Smooth muscle cell (in vitro differentiated cells): ENCODE measurements around the gene HDAC1. TPM values are rescaled to one million over a fixed set of nuclear protein-coding genes. Genes with fewer than 3 reads are reported as not detected.

Experiments used
- polyA plus RNA-seq: library from polyadenylated mRNA; unstranded; fragments of >200 nt; fragmentation: Nextera tagmentation; extraction: Ambion mirVana; gene quantifications from 2 replicates; pipeline ENCODE4 v1.2.1, GENCODE V29; 2016
- small RNA-seq: library from RNA; depleted of rRNA; stranded (forward); fragments of <200 nt; gene quantifications from one replicate; pipeline ENCODE3, GENCODE V24; 2014
- total RNA-seq: library from RNA; depleted of rRNA; stranded (reverse); fragments of >200 nt; gene quantifications from 2 replicates; pipeline ENCODE4 v1.2.3, GENCODE V29; 2014

HDAC1 gene
- total and polyA plus RNA-seq, 2 experiments from 2014 or later = 29.3 to 48.8 TPM

Small RNAs within 50 kb of the gene (small RNA-seq; reads per million reads assigned to genes)
- gene RF00017 = not detected
- not detected for gene RF00019

Other genes starting within 250 kb of the HDAC1 start
- gene TMEM39B, start 219.1 kb upstream of the HDAC1 start, total RNA-seq = 9.2 and 9.4 TPM in 2 replicates
- gene TMEM39B, start 219.1 kb upstream of the HDAC1 start, polyA plus RNA-seq = 4.4 and 7.5 TPM in 2 replicates
- gene KPNA6, start 184.0 kb upstream of the HDAC1 start, total RNA-seq = 35.8 and 40.9 TPM in 2 replicates
- gene KPNA6, start 184.0 kb upstream of the HDAC1 start, polyA plus RNA-seq = 22.3 and 29.1 TPM in 2 replicates
- gene TXLNA, start 112.4 kb upstream of the HDAC1 start, total RNA-seq = 42.7 and 44.6 TPM in 2 replicates
- gene TXLNA, start 112.4 kb upstream of the HDAC1 start, polyA plus RNA-seq = 42.0 and 46.0 TPM in 2 replicates
- gene CCDC28B, start 91.5 kb upstream of the HDAC1 start, total RNA-seq = 19.9 and 41.6 TPM in 2 replicates
- 58.9 and 63.9 TPM in 2 replicates for gene CCDC28B, start 91.5 kb upstream of the HDAC1 start, polyA plus RNA-seq
- gene IQCC, start 86.4 kb upstream of the HDAC1 start, total RNA-seq = 1.4 and 3.1 TPM in 2 replicates
- 2.4 TPM in 2 replicates for gene IQCC, start 86.4 kb upstream of the HDAC1 start, polyA plus RNA-seq
- not detected in 2 replicates for gene DCDC2B, start 83.0 kb upstream of the HDAC1 start, total RNA-seq
- 0.47 TPM in 1 of 2 replicates, not detected in the other for gene DCDC2B, start 83.0 kb upstream of the HDAC1 start, polyA plus RNA-seq
- gene TMEM234, start 69.7 kb upstream of the HDAC1 start, total RNA-seq = 10.9 and 13.3 TPM in 2 replicates
- 19.8 and 27.5 TPM in 2 replicates for gene TMEM234, start 69.7 kb upstream of the HDAC1 start, polyA plus RNA-seq
- 200 and 240 TPM in 2 replicates for gene EIF3I, start 69.7 kb upstream of the HDAC1 start, total RNA-seq
- 250 and 257 TPM in 2 replicates for gene EIF3I, start 69.7 kb upstream of the HDAC1 start, polyA plus RNA-seq
- gene FAM167B, start 44.9 kb upstream of the HDAC1 start, total RNA-seq = 0.31 TPM in 1 of 2 replicates, not detected in the other
- gene FAM167B, start 44.9 kb upstream of the HDAC1 start, polyA plus RNA-seq = 0.39 TPM in 1 of 2 replicates, not detected in the other
- gene LCK, start 40.8 kb upstream of the HDAC1 start, total RNA-seq = 0.22 TPM in 1 of 2 replicates, not detected in the other
- gene LCK, start 40.8 kb upstream of the HDAC1 start, polyA plus RNA-seq = not detected in 2 replicates
- 108 and 126 TPM in 2 replicates for gene MARCKSL1, start 44.1 kb downstream of the HDAC1 start, total RNA-seq
- 358 and 389 TPM in 2 replicates for gene MARCKSL1, start 44.1 kb downstream of the HDAC1 start, polyA plus RNA-seq
- 1.6 and 10.0 TPM in 2 replicates for gene FAM229A, start 70.4 kb downstream of the HDAC1 start, total RNA-seq
- 9.6 and 11.1 TPM in 2 replicates for gene FAM229A, start 70.4 kb downstream of the HDAC1 start, polyA plus RNA-seq
- not detected in 2 replicates for gene TSSK3, start 70.5 kb downstream of the HDAC1 start, total RNA-seq
- gene TSSK3, start 70.5 kb downstream of the HDAC1 start, polyA plus RNA-seq = 0.31 and 1.3 TPM in 2 replicates
- 57.3 and 63.4 TPM in 2 replicates for gene BSDC1, start 102.4 kb downstream of the HDAC1 start, total RNA-seq
- gene BSDC1, start 102.4 kb downstream of the HDAC1 start, polyA plus RNA-seq = 45.4 and 53.7 TPM in 2 replicates
- gene ZBTB8B, start 173.0 kb downstream of the HDAC1 start, total RNA-seq = 0.13 TPM in 2 replicates
- gene ZBTB8B, start 173.0 kb downstream of the HDAC1 start, polyA plus RNA-seq = 0.05 TPM in 1 of 2 replicates, not detected in the other
- gene ZBTB8A, start 247.3 kb downstream of the HDAC1 start, total RNA-seq = 8.8 and 9.9 TPM in 2 replicates
- gene ZBTB8A, start 247.3 kb downstream of the HDAC1 start, polyA plus RNA-seq = 4.2 and 5.0 TPM in 2 replicates